Activated CD4-positive, alpha-beta T cell treated with anti-CD3 and anti-CD28 coated beads, Interleukin-2, amount 50 U/mL, for 1 hour (primary cell): ENCODE results near the gene KLHL29.

Experiments
- DNase-seq: peaks from one replicate; pipeline ENCODE4 v3.0.0-alpha.2; 2020

Gene KLHL29

GRCh38 chr2:23518481-23519333 is 133.7 kb downstream of the KLHL29 start:
- no peak for DNase-seq

- DNase-seq, result no peak
Observed at GRCh38 chr2:23519334-23519651, 134.3 kb downstream of the KLHL29 start.

- no peak for DNase-seq
Observed at GRCh38 chr2:23520256-23520655, 135.3 kb downstream of the KLHL29 start.

- DNase-seq, result no peak
Observed at GRCh38 chr2:23521060-23521459, 136.1 kb downstream of the KLHL29 start.

GRCh38 chr2:23522726-23523372 is 137.9 kb downstream of the KLHL29 start:
- no peak for DNase-seq

- no peak for DNase-seq
Observed at GRCh38 chr2:23523373-23524260, 138.6 kb downstream of the KLHL29 start.

- DNase-seq, result no peak
Observed at GRCh38 chr2:23524261-23524706, 139.3 kb downstream of the KLHL29 start.

- DNase-seq, result no peak
Observed at GRCh38 chr2:23525137-23525765, 140.3 kb downstream of the KLHL29 start.

GRCh38 chr2:23526114-23526513 is 141.1 kb downstream of the KLHL29 start:
- no peak for DNase-seq

- no peak for DNase-seq
Observed at GRCh38 chr2:23526835-23527790, 142.1 kb downstream of the KLHL29 start.

GRCh38 chr2:23528171-23528570 is 143.2 kb downstream of the KLHL29 start:
- no peak for DNase-seq

GRCh38 chr2:23528690-23529089 is 143.7 kb downstream of the KLHL29 start:
- no peak for DNase-seq

- no peak for DNase-seq
Observed at GRCh38 chr2:23529659-23530058, 144.7 kb downstream of the KLHL29 start.

- DNase-seq, result no peak
Observed at GRCh38 chr2:23530206-23530908, 145.4 kb downstream of the KLHL29 start.

- no peak for DNase-seq
Observed at GRCh38 chr2:23530909-23531276, 145.9 kb downstream of the KLHL29 start.

GRCh38 chr2:23531280-23531679 is 146.3 kb downstream of the KLHL29 start:
- no peak for DNase-seq

- no peak for DNase-seq
Observed at GRCh38 chr2:23531881-23532280, 146.9 kb downstream of the KLHL29 start.

- DNase-seq, result peak; percentile 23
Observed at GRCh38 chr2:23532391-23533337, 147.7 kb downstream of the KLHL29 start.

GRCh38 chr2:23533338-23533695 is 148.3 kb downstream of the KLHL29 start:
- DNase-seq, result no peak

GRCh38 chr2:23534771-23535170 is 149.8 kb downstream of the KLHL29 start:
- no peak for DNase-seq
